A549 (cell line): Measurements from ENCODE around the gene GRIN2B. TPM values are rescaled to one million over a fixed set of nuclear protein-coding genes. Genes with fewer than 3 reads are reported as not detected.

Experiments used
- ATAC-seq, 2 experiments: fragments of 200-7000 bp in 1 of 2; fragments of >200 bp in 1 of 2; cut with Nextera tagmentation in 1 of 2; cut with Tn5 transposase in 1 of 2; 3 replicates each; pipeline versions ENCODE4 v1.8.0 to v1.9.1; 2018 to 2020; ENCODE audit warnings: mild to moderate bottlenecking in 1 of 2, moderate library complexity in 1 of 2
- CTCF ChIA-PET: fragments of 300-600 bp; sonication (Branson Sonifier 250); formaldehyde crosslinking; extraction: SDS; loops from one replicate; lab custom pipeline; 2021; ENCODE audit warnings: antibody characterized with exemption, inconsistent platforms; lab: Yijun Ruan, JAX
- POLR2A ChIA-PET: fragments of 350-600 bp; formaldehyde crosslinking; extraction: SDS; loops from one replicate; lab custom pipeline; 2021; ENCODE audit warnings: antibody characterized with exemption, inconsistent platforms; lab: Yijun Ruan, JAX
- DNase-seq, 2 experiments: peaks; one replicate each; pipeline versions ENCODE4 v3.0.0 to v3.0.0-alpha.2; 2011 to 2016; ENCODE audit warnings: low read depth in 1 of 2, low spot score in 1 of 2
- FAIRE-seq: peaks from 2 replicates; lab custom pipeline; 2011; peaks lifted over from hg19 to GRCh38; lab: Jason Lieb, UNC
- H3K27ac ChIP-seq, 2 experiments: fragments of >200 bp; sonication (Bioruptor Twin); formaldehyde crosslinking; 3 replicates each; pipeline ENCODE4 v1.5.1; 2016 to 2017
- H3K4me1 ChIP-seq: fragments of >200 bp; sonication (Bioruptor Twin); formaldehyde crosslinking; 3 replicates; pipeline ENCODE4 v1.6.1; 2016
- H3K4me2 ChIP-seq: fragments of >200 bp; sonication (Bioruptor Twin); formaldehyde crosslinking; 3 replicates; pipeline ENCODE4 v1.6.1; 2016
- H3K4me3 ChIP-seq: fragments of >200 bp; sonication (Bioruptor Twin); formaldehyde crosslinking; 3 replicates; pipeline ENCODE4 v1.5.1; 2016
- H3K9me3 ChIP-seq: fragments of >200 bp; sonication (Bioruptor Twin); formaldehyde crosslinking; 3 replicates; pipeline ENCODE4 v1.6.1; 2016
- BHLHE40 ChIP-seq: IDR thresholded peaks from 2 replicates; pipeline ENCODE4 v1.6.1; 2012; ENCODE audit warnings: low read depth, low read length, inconsistent platforms
- CBX8 ChIP-seq: fragments of 200-600 bp; sonication (generic); IDR thresholded peaks from 2 replicates; pipeline ENCODE4 v1.6.1; 2016
- CHD4 ChIP-seq: fragments of 200-600 bp; sonication (generic); IDR thresholded peaks from 2 replicates; pipeline ENCODE4 v1.6.1; 2016; ENCODE audit warnings: antibody characterized with exemption, mild to moderate bottlenecking, borderline replicate concordance
- CTCF ChIP-seq: fragments of >200 bp; sonication (Bioruptor Twin); formaldehyde crosslinking; IDR thresholded peaks from 3 replicates; pipeline ENCODE4 v1.5.1; 2016
- E2F6 ChIP-seq: IDR thresholded peaks from 2 replicates; pipeline ENCODE4 v1.6.1; 2012; ENCODE audit warnings: low read depth, borderline replicate concordance
- ESRRA ChIP-seq: fragments of 150-350 bp; IDR thresholded peaks from 2 replicates; pipeline ENCODE4 v1.6.1; 2014; ENCODE audit warnings: mild to moderate bottlenecking, low read length, borderline replicate concordance
- FOSB ChIP-seq: fragments of 250-450 bp; sonication (Bioruptor Pico); IDR thresholded peaks from 2 replicates; pipeline ENCODE4 v1.5.0; 2020; ENCODE audit warnings: mild to moderate bottlenecking, moderate library complexity
- FOSL2 ChIP-seq, 2 experiments: fragments of 450-650 bp in 1 of 2; fragments of >200 bp in 1 of 2; sonication (Bioruptor Twin) in 1 of 2; formaldehyde crosslinking; IDR thresholded peaks; 2 replicates each; pipeline versions ENCODE4 v1.5.0 to v1.6.1; 2016 to 2020; ENCODE audit warnings: mild to moderate bottlenecking in 1 of 2, moderate library complexity in 1 of 2
- HDAC2 ChIP-seq: fragments of 200-600 bp; sonication (generic); IDR thresholded peaks from 2 replicates; pipeline ENCODE4 v1.6.1; 2016
- HEYL ChIP-seq: fragments of 250-450 bp; sonication (Bioruptor Pico); IDR thresholded peaks from 2 replicates; pipeline ENCODE4 v1.8.0; 2021; ENCODE audit warnings: mild to moderate bottlenecking, moderate library complexity
- HOXB5 ChIP-seq: fragments of 250-450 bp; sonication (Bioruptor Pico); IDR thresholded peaks from 2 replicates; pipeline ENCODE4 v1.5.0; 2020; ENCODE audit warnings: mild to moderate bottlenecking, moderate library complexity
- JUN ChIP-seq, 2 experiments: fragments of >200 bp; sonication (Bioruptor Twin); formaldehyde crosslinking; IDR thresholded peaks; 2 replicates in 1 of 2; 3 replicates in 1 of 2; pipeline ENCODE4 v1.6.1; 2016 to 2017
- KDM5A ChIP-seq: fragments of 200-600 bp; sonication (generic); IDR thresholded peaks from 2 replicates; pipeline ENCODE4 v1.6.1; 2016; ENCODE audit warnings: antibody characterized with exemption, mild to moderate bottlenecking
- MAFK ChIP-seq: fragments of 450-650 bp; IDR thresholded peaks from 2 replicates; pipeline ENCODE4 v1.6.1; 2014; ENCODE audit not compliant: partially characterized antibody
- MYC ChIP-seq: IDR thresholded peaks from 2 replicates; pipeline ENCODE4 v1.6.1; 2012; ENCODE audit warnings: mild to moderate bottlenecking, inconsistent platforms, low read length, improper control_type of control experiment, borderline replicate concordance
- NFE2L2 ChIP-seq: fragments of 150-350 bp; conservative IDR thresholded peaks from 2 replicates; pipeline ENCODE4 v1.6.1; 2014; ENCODE audit warnings: low read length
- PHF8 ChIP-seq: fragments of 200-600 bp; sonication (generic); IDR thresholded peaks from 2 replicates; pipeline ENCODE4 v1.6.1; 2016; ENCODE audit warnings: low read depth, mild to moderate bottlenecking, antibody characterized with exemption, moderate library complexity, borderline replicate concordance
- RAD21 ChIP-seq, 2 experiments: fragments of >200 bp in 1 of 2; sonication (Bioruptor Twin) in 1 of 2; formaldehyde crosslinking in 1 of 2; IDR thresholded peaks in 1 of 2; conservative IDR thresholded peaks in 1 of 2; 2 replicates in 1 of 2; 3 replicates in 1 of 2; pipeline ENCODE4 v1.6.1; 2012 to 2018; ENCODE audit warnings: inconsistent platforms in 1 of 2
- RARB ChIP-seq: fragments of 250-450 bp; sonication (Bioruptor Pico); IDR thresholded peaks from 2 replicates; pipeline ENCODE4 v1.8.0; 2021; ENCODE audit warnings: mild to moderate bottlenecking, moderate library complexity
- SMC3 ChIP-seq: fragments of >200 bp; sonication (Bioruptor Twin); formaldehyde crosslinking; IDR thresholded peaks from 3 replicates; pipeline ENCODE4 v1.6.1; 2018; ENCODE audit warnings: inconsistent platforms
- USF2 ChIP-seq: fragments of 450-650 bp; IDR thresholded peaks from 2 replicates; pipeline ENCODE4 v1.6.1; 2014; ENCODE audit warnings: antibody characterized with exemption
- ZSCAN20 ChIP-seq: fragments of 250-450 bp; sonication (Bioruptor Pico); IDR thresholded peaks from 2 replicates; pipeline ENCODE4 v1.8.0; 2022; ENCODE audit warnings: mild to moderate bottlenecking, moderate library complexity
- WGBS: methylation state at CpG from one replicate; pipeline ENCODE4 v1.1.6; 2017; ENCODE audit errors: missing lambda C conversion rate; 5-methylcytosine and 5-hydroxymethylcytosine counted together
- polyA plus RNA-seq, 4 experiments: library from polyadenylated mRNA; depleted of rRNA in 3 of 4; stranded (reverse); fragments of >200 nt; fragmentation: RNase III in 1 of 4; extraction: RNeasy Plus Mini Kit Qiagen cat#74134 plus additional on column Dnase treatment in 1 of 4; gene quantifications; 2 replicates in 3 of 4; 3 replicates in 1 of 4; pipeline ENCODE4 v1.2.3, GENCODE V29; 2011 to 2017
- TF ChIP-seq, protein P1 (sequence below): IDR thresholded peaks from 2 replicates; pipeline ENCODE4 v1.6.1; 2012
- TF ChIP-seq, protein P2 (sequence below): fragments of >200 bp; sonication (Bioruptor Twin); formaldehyde crosslinking; IDR thresholded peaks from 2 replicates; pipeline ENCODE4 v1.6.1; 2016
- TF ChIP-seq, protein P3 (sequence below): fragments of >200 bp; sonication (Bioruptor Twin); formaldehyde crosslinking; IDR thresholded peaks from 3 replicates; pipeline ENCODE4 v1.6.1; 2016

GRIN2B gene
- polyA plus RNA-seq, 2 of the 4 experiments (the other 2 are of a cell fraction): 2.4 to 3.2 TPM

GRCh38 chr12:13981990-13982389 lies 588 bp upstream of the GRIN2B start:
- peak; percentile 55 to 81 for DNase-seq
- 23% methylated on average over 19 of the region's 26 CpGs for WGBS

More at GRCh38 chr12:13981990-13982389, 588 bp upstream of the GRIN2B start:
- Histone ChIP-seq H3K9me3 (no peaks in the 10 kb centered on the region), H3K4me2 (peak overlapping the region; percentile 73), H3K27ac (peak overlapping the region; percentile 76 to 89), H3K4me1 (peaks cover 16% of the 10 kb centered on the region; the same call in 2 of the 3 replicates), H3K4me3 (peak overlapping the region; percentile 61)
- peak; percentile 84 to 87 for ATAC-seq
- no peak for FAIRE-seq
- POLR2A ChIA-PET: interaction anchor here (0.7 to 1.2 kb wide), 6 partner anchors 28 to 726 kb away, joined by 4 to 10 read pairs (median 4); no protein-coding TSS in a partner anchor
- TF ChIP-seq, protein P1, sequence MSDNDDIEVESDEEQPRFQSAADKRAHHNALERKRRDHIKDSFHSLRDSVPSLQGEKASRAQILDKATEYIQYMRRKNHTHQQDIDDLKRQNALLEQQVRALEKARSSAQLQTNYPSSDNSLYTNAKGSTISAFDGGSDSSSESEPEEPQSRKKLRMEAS: peak; percentile 6; the same call in 1 of the 2 replicates
- TF ChIP-seq JUN (IDR thresholded peaks at IDR 0.05) (0 out of 5 replicates have a peak, but pooled peaks of 1 of the 2 experiments have one; percentile 35), RARB (CRISPR knock-in tag) (no peak), PHF8 (no peak), USF2 (no peak), HEYL (CRISPR knock-in tag) (no peak), FOSB (no peak), MYC (no peak), CHD4 (no peak), FOSL2 (IDR thresholded peaks at IDR 0.05) (no peak), FOSL2 (CRISPR knock-in tag; IDR thresholded peaks at IDR 0.05) (no peak), ZSCAN20 (CRISPR knock-in tag) (no peak), HOXB5 (CRISPR knock-in tag) (no peak), MAFK (no peak), KDM5A (no peak), CBX8 (no peak), CTCF (peak; percentile 83), HDAC2 (no peak), NFE2L2 (no peak), RAD21 (conservative IDR thresholded peaks at IDR 0.05 in 1 of 2, IDR thresholded peaks at IDR 0.05 in 1 of 2) (peak; percentile 79 to 95), SMC3 (peak; percentile 88), BHLHE40 (no peak), E2F6 (no peak), ESRRA (no peak)
- TF ChIP-seq, protein P2, sequence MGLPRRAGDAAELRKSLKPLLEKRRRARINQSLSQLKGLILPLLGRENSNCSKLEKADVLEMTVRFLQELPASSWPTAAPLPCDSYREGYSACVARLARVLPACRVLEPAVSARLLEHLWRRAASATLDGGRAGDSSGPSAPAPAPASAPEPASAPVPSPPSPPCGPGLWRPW: no peak
- TF ChIP-seq, protein P3, sequence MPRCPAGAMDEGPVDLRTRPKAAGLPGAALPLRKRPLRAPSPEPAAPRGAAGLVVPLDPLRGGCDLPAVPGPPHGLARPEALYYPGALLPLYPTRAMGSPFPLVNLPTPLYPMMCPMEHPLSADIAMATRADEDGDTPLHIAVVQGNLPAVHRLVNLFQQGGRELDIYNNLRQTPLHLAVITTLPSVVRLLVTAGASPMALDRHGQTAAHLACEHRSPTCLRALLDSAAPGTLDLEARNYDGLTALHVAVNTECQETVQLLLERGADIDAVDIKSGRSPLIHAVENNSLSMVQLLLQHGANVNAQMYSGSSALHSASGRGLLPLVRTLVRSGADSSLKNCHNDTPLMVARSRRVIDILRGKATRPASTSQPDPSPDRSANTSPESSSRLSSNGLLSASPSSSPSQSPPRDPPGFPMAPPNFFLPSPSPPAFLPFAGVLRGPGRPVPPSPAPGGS: no peak
- CTCF ChIA-PET: interaction anchor here (0.6 to 5.1 kb wide), 47 partner anchors 8 to 726 kb away, joined by 3 to 22 read pairs (median 4); no protein-coding TSS in a partner anchor
